Astrocyte of the cerebellum (primary cell): ENCODE data around the gene SERPINA3.

Experiments
- DNase-seq: peaks from one replicate; pipeline ENCODE4 v3.0.0-alpha.2; 2011; ENCODE audit warnings: low read depth
- H3K4me3 ChIP-seq: 2 replicates; pipeline ENCODE4 v1.5.1; 2011; ENCODE audit warnings: mild to moderate bottlenecking, low read depth, low read length, moderate library complexity
- in situ Hi-C: cut with HindIII; loops from 2 replicates; pipeline ENCODE4 v1.10.0; 2017; ENCODE audit warnings: low sequenced_read_pairs
- TF ChIP-seq, protein P1 (sequence below): IDR thresholded peaks from 2 replicates; pipeline ENCODE4 v1.5.1; 2012; ENCODE audit warnings: low read length, low read depth, moderate library complexity, mild to moderate bottlenecking; ENCODE audit errors: missing control alignments

Gene SERPINA3

DNA sequence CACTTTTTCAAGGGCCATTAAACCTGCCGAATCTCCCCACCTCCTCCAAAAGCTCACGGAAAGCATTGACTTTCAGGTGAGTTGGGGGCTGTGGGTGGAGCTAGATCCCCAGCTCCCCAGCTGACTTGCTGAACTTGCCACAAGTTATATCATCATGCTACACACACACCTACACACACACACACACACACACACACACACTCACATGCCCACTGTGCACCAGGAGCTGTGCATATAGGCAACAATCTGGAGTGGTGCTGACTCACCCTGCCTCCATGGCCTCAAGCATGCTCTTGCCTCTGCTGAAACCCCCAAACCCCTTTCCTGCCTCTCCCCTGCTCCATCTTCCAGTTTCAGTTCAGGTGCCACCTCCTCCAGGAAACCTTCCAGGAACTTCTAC lies 26.1 kb downstream of the SERPINA3 start:
- no peak overlapping the region for H3K4me3 ChIP-seq
- in situ Hi-C loops, result no loop called here
- TF ChIP-seq, protein P1, sequence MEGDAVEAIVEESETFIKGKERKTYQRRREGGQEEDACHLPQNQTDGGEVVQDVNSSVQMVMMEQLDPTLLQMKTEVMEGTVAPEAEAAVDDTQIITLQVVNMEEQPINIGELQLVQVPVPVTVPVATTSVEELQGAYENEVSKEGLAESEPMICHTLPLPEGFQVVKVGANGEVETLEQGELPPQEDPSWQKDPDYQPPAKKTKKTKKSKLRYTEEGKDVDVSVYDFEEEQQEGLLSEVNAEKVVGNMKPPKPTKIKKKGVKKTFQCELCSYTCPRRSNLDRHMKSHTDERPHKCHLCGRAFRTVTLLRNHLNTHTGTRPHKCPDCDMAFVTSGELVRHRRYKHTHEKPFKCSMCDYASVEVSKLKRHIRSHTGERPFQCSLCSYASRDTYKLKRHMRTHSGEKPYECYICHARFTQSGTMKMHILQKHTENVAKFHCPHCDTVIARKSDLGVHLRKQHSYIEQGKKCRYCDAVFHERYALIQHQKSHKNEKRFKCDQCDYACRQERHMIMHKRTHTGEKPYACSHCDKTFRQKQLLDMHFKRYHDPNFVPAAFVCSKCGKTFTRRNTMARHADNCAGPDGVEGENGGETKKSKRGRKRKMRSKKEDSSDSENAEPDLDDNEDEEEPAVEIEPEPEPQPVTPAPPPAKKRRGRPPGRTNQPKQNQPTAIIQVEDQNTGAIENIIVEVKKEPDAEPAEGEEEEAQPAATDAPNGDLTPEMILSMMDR, result no peak
- no peak for DNase-seq

- TF ChIP-seq, protein P1, result no peak
Observed at GRCh38 chr14:94638961-94639817, 27.0 kb downstream of the SERPINA3 start.

GRCh38 chr14:94640721-94641631 lies 28.8 kb downstream of the SERPINA3 start:
- no peak for DNase-seq
- H3K4me3 ChIP-seq, result no peak overlapping the region
- TF ChIP-seq, protein P1, result no peak
- in situ Hi-C loops, result no loop called here

More at GRCh38 chr14:94638961-94639817, 27.0 kb downstream of the SERPINA3 start:
- no peak overlapping the region for H3K4me3 ChIP-seq
- DNase-seq, result no peak
- in situ Hi-C loops, result no loop called here

DNA sequence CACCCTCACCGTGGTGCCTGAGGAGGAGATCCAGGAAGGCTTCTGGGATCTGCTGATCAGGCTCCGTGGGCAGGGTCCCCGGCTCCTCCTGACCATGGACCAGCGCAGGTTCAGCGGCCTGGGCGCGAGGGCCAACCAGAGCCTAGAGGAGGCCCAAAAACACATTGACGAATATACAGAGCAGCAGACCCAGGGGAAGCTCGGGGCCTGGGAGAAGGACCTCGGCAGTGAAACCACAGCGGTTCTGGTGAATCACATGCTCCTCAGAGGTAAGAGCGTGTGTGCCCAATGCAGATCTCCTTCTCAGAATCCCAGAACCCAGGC lies 29.4 kb downstream of the SERPINA3 start:
- in situ Hi-C loops, result no loop called here
- no peak for DNase-seq
- H3K4me3 ChIP-seq, result no peak overlapping the region
- TF ChIP-seq, protein P1, result no peak

- in situ Hi-C loops, result no loop called here
- H3K4me3 ChIP-seq, result no peak overlapping the region
- no peak for DNase-seq
- TF ChIP-seq, protein P1, result no peak
Observed at GRCh38 chr14:94643316-94644101, 31.3 kb downstream of the SERPINA3 start.

DNA sequence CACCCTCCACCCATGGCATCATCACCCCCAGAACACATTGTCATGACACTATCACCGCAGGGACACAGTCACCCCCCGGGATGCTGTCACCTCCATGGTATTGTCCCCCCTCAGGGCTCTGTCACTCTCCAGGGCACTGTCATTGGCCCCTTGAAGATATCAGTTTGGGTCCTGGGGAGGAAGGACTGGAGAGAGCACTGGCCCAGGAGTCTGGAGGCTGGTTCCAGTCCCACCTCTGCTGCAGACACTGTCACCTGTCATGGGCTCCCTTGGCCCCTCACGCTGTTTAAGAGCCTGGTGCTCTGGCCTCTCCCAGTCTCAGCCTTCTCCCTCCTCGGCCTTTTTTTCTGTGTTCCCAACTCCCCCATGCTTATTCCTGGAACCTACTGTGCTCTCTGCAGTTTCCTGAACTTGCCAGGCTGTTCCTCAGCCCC lies 31.9 kb downstream of the SERPINA3 start:
- in situ Hi-C loops, result no loop called here
- DNase-seq, result no peak
- TF ChIP-seq, protein P1, result no peak
- no peak overlapping the region for H3K4me3 ChIP-seq
